Thyroid gland (tissue), 4 donors: ENCODE results near the gene CD99L2.

Experiments
- CTCF ChIP-seq, 6 experiments: fragments of 200-600 bp in 3 of 6; fragments of 450-650 bp in 3 of 6; sonication (generic) in 3 of 6; IDR thresholded peaks; one replicate each; pipeline ENCODE4 v1.5.1; 2016 to 2019; ENCODE audit warnings: antibody characterized with exemption in 6 of 6, mild to moderate bottlenecking in 2 of 6, inconsistent platforms in 1 of 6, moderate library complexity in 1 of 6
- POLR2A ChIP-seq, 2 donors: fragments of 450-650 bp; IDR thresholded peaks; one replicate each; pipeline ENCODE4 v1.6.1; 2017; ENCODE audit warnings: antibody characterized with exemption in 2 of 2, mild to moderate bottlenecking in 2 of 2, moderate library complexity in 1 of 2

- TF ChIP-seq CTCF (IDR thresholded peaks at IDR 0.05) (no peak), POLR2A (IDR thresholded peaks at IDR 0.05) (no peak)
Measured at GRCh38 chrX:150719621-150720020, 178.8 kb downstream of the CD99L2 start.
